ENCODE data around the gene ANKRD39. TPM values are rescaled to one million over a fixed set of nuclear protein-coding genes. Genes with fewer than 3 reads are reported as not detected.

Gene ANKRD39
- total RNA-seq, 2 experiments from 2014 or later: 23.0 to 23.6 TPM

- ChIA-PET CTCF (no interaction called here), POLR2A (no interaction called here)
- intact Hi-C loops (cut with DNase I, micrococcal nuclease): no loop called here
- ATAC-seq (no peak), DNase-seq (no peak)
- Mint-ChIP-seq H3K9me3 (ENCODE audit: low read depth) (no peaks in the 10 kb centered on the region), H3K36me3 (ENCODE audit: low read depth) (peaks cover 28% of the 10 kb centered on the region), H3K27ac (no peak overlapping the region), H3K4me3 (no peak overlapping the region), H3K27me3 (no peaks in the 10 kb centered on the region), H3K4me1 (peaks cover 40% of the 10 kb centered on the region)
Observed at GRCh38 chr2:96822786-96823185, 35.0 kb downstream of the ANKRD39 start.

- ChIA-PET CTCF (interaction anchor here (0.6 to 1.2 kb wide), 4 partner anchors 18 to 40 kb away, joined by 3 to 5 read pairs (median 3); partner anchors contain the start of gene ANKRD39), POLR2A (no interaction called here)
- intact Hi-C loops (cut with DNase I, micrococcal nuclease): no loop called here
- no peaks in the 10 kb centered on the region for H3K9me3 Mint-ChIP-seq (ENCODE audit: low read depth)
- peaks cover 27% of the 10 kb centered on the region for H3K36me3 Mint-ChIP-seq (ENCODE audit: low read depth)
- H3K27me3 Mint-ChIP-seq: no peaks in the 10 kb centered on the region
- H3K4me1 Mint-ChIP-seq: peaks cover 44% of the 10 kb centered on the region
- H3K27ac Mint-ChIP-seq: peak overlapping the region; percentile 20
- no peak for ATAC-seq
- no peak overlapping the region for H3K4me3 Mint-ChIP-seq
- DNase-seq: no peak
Observed at GRCh38 chr2:96821113-96821675, 36.6 kb downstream of the ANKRD39 start.

- intact Hi-C loops (cut with DNase I, micrococcal nuclease): loop anchor here (5.0 kb wide), 4 partner anchors 58 to 828 kb away; partner anchors contain the start of genes ANKRD36C (in 1 of the 2), CNNM4 (in 1 of the 2) and KANSL3 (in 1 of the 2)
- CTCF ChIA-PET: interaction anchor here (0.6 to 0.7 kb wide), 3 partner anchors 14 to 127 kb away, joined by 3 to 4 read pairs (median 3); no protein-coding TSS in a partner anchor
Observed at GRCh38 chr2:96819876-96820511, 37.8 kb downstream of the ANKRD39 start.

GRCh38 chr2:96819128-96819875, 38.5 kb downstream of the ANKRD39 start:
- CTCF ChIA-PET: interaction anchor here (0.7 kb wide), 1 partner anchor 128 kb away, joined by 3 read pairs; no protein-coding TSS in a partner anchor
- no peak for DNase-seq
- peak overlapping the region; percentile 14 for H3K27ac Mint-ChIP-seq
- POLR2A ChIA-PET: no interaction called here
- H3K4me3 Mint-ChIP-seq: no peak overlapping the region
- ATAC-seq: no peak
- H3K4me1 Mint-ChIP-seq: peaks cover 51% of the 10 kb centered on the region
- H3K27me3 Mint-ChIP-seq: no peaks in the 10 kb centered on the region
- intact Hi-C loops (cut with DNase I, micrococcal nuclease): loop anchor here (5.0 kb wide), 4 partner anchors 57 to 827 kb away; partner anchors contain the start of genes ANKRD36C (in 1 of the 2), CNNM4 (in 1 of the 2) and KANSL3 (in 1 of the 2)
- H3K9me3 Mint-ChIP-seq (ENCODE audit: low read depth): no peaks in the 10 kb centered on the region
- peaks cover 16% of the 10 kb centered on the region for H3K36me3 Mint-ChIP-seq (ENCODE audit: low read depth)

More at GRCh38 chr2:96819876-96820511, 37.8 kb downstream of the ANKRD39 start:
- peaks cover 21% of the 10 kb centered on the region for H3K36me3 Mint-ChIP-seq (ENCODE audit: low read depth)
- no peaks in the 10 kb centered on the region for H3K27me3 Mint-ChIP-seq
- ATAC-seq (no peak), DNase-seq (no peak)
- H3K4me3 Mint-ChIP-seq: no peak overlapping the region
- no peaks in the 10 kb centered on the region for H3K9me3 Mint-ChIP-seq (ENCODE audit: low read depth)
- no peak overlapping the region for H3K27ac Mint-ChIP-seq
- POLR2A ChIA-PET: interaction anchor here (0.5 kb wide), 1 partner anchor 154 kb away, joined by 3 read pairs; no protein-coding TSS in a partner anchor
- H3K4me1 Mint-ChIP-seq: peaks cover 49% of the 10 kb centered on the region

- ATAC-seq: no peak
- H3K36me3 Mint-ChIP-seq (ENCODE audit: low read depth): peaks cover 16% of the 10 kb centered on the region
- intact Hi-C loops (cut with DNase I, micrococcal nuclease): loop anchor here (2.0 to 5.0 kb wide), 8 partner anchors 15 to 826 kb away; partner anchors contain the start of genes ANKRD36C (in 1 of the 2), ARID5A (in 1 of the 2), CNNM4 (in 1 of the 2) and KANSL3 (in 1 of the 2)
- POLR2A ChIA-PET: no interaction called here
- DNase-seq: no peak
- H3K4me1 Mint-ChIP-seq: peaks cover 51% of the 10 kb centered on the region
- CTCF ChIA-PET: interaction anchor here (1.4 kb wide), 1 partner anchor 137 kb away, joined by 3 read pairs; no protein-coding TSS in a partner anchor
- peak overlapping the region; percentile 32 for H3K27ac Mint-ChIP-seq
- H3K27me3 Mint-ChIP-seq: no peaks in the 10 kb centered on the region
- H3K9me3 Mint-ChIP-seq (ENCODE audit: low read depth): no peaks in the 10 kb centered on the region
- peak overlapping the region; percentile 79 for H3K4me3 Mint-ChIP-seq
Observed at GRCh38 chr2:96817882-96818281, 39.9 kb downstream of the ANKRD39 start.

- H3K4me1 Mint-ChIP-seq: peaks cover 51% of the 10 kb centered on the region
- ATAC-seq: no peak
- H3K4me3 Mint-ChIP-seq: peak overlapping the region; percentile 79
- peaks cover 16% of the 10 kb centered on the region for H3K36me3 Mint-ChIP-seq (ENCODE audit: low read depth)
- ChIA-PET POLR2A (interaction anchor here (0.8 to 1.7 kb wide), 3 partner anchors 17 to 54 kb away, joined by 3 to 5 read pairs (median 4); partner anchors contain the start of gene ANKRD39), CTCF (interaction anchor here (0.6 to 1.6 kb wide), 10 partner anchors 15 to 138 kb away, joined by 3 to 7 read pairs (median 4); partner anchors contain the start of genes ANKRD39 and CNNM4)
- intact Hi-C loops (cut with DNase I, micrococcal nuclease): loop anchor here (1.0 to 5.0 kb wide), 19 partner anchors 14 to 825 kb away; partner anchors contain the start of genes CNNM4 (in 2 of the 2), KANSL3 (in 2 of the 2), ANKRD36 (in 1 of the 2) and ANKRD36C (in 1 of the 2)
- no peak for DNase-seq
- H3K27me3 Mint-ChIP-seq: no peaks in the 10 kb centered on the region
- H3K9me3 Mint-ChIP-seq (ENCODE audit: low read depth): no peaks in the 10 kb centered on the region
- no peak overlapping the region for H3K27ac Mint-ChIP-seq
Observed at GRCh38 chr2:96816836-96817702, 40.7 kb downstream of the ANKRD39 start.

- intact Hi-C loops (cut with DNase I, micrococcal nuclease): loop anchor here (1.0 to 5.0 kb wide), 19 partner anchors 13 to 824 kb away; partner anchors contain the start of genes CNNM4 (in 2 of the 2), KANSL3 (in 2 of the 2), ANKRD36 (in 1 of the 2) and ANKRD36C (in 1 of the 2)
- CTCF ChIA-PET: interaction anchor here (0.8 to 1.9 kb wide), 12 partner anchors 9 to 166 kb away, joined by 3 to 7 read pairs (median 4); partner anchors contain the start of genes ANKRD39 and CNNM4
- H3K36me3 Mint-ChIP-seq (ENCODE audit: low read depth): peaks cover 16% of the 10 kb centered on the region
- H3K9me3 Mint-ChIP-seq (ENCODE audit: low read depth): no peaks in the 10 kb centered on the region
- ATAC-seq (peak; percentile 93), DNase-seq (peak; percentile 97)
- peak within 1 kb of the TSS; percentile 56 for H3K27ac Mint-ChIP-seq
- POLR2A ChIA-PET: interaction anchor here (0.8 to 1.7 kb wide), 3 partner anchors 16 to 53 kb away, joined by 3 to 5 read pairs (median 4); partner anchors contain the start of gene ANKRD39
- H3K4me3 Mint-ChIP-seq: peak within 1 kb of the TSS; percentile 81
- peaks cover 46% of the 10 kb centered on the region for H3K4me1 Mint-ChIP-seq
- no peaks in the 10 kb centered on the region for H3K27me3 Mint-ChIP-seq
Observed at GRCh38 chr2:96816127-96816835, 41.5 kb downstream of the ANKRD39 start, which contains the start of gene CNNM3. Gene CNNM3, plus strand, starts transcription at chr2:96816268. Its CDS starts 10 bp downstream, at chr2:96816278.

- no peaks in the 10 kb centered on the region for H3K27me3 Mint-ChIP-seq
- ChIA-PET POLR2A (interaction anchor here (0.6 to 1.7 kb wide), 5 partner anchors 9 to 54 kb away, joined by 3 to 5 read pairs (median 3); no protein-coding TSS in a partner anchor), CTCF (interaction anchor here (0.6 to 1.9 kb wide), 12 partner anchors 8 to 297 kb away, joined by 3 to 7 read pairs (median 4); partner anchors contain the start of genes ANKRD36, ANKRD39 and CNNM4)
- DNase-seq: peak; percentile 54
- H3K9me3 Mint-ChIP-seq (ENCODE audit: low read depth): no peaks in the 10 kb centered on the region
- intact Hi-C loops (cut with DNase I, micrococcal nuclease): loop anchor here (1.0 to 5.0 kb wide), 19 partner anchors 13 to 823 kb away; partner anchors contain the start of genes CNNM4 (in 2 of the 2), KANSL3 (in 2 of the 2), ANKRD36 (in 1 of the 2) and ANKRD36C (in 1 of the 2)
- peak overlapping the region; percentile 81 for H3K4me3 Mint-ChIP-seq
- peak; percentile 4 for ATAC-seq
- H3K27ac Mint-ChIP-seq: peak overlapping the region; percentile 56
- peaks cover 16% of the 10 kb centered on the region for H3K36me3 Mint-ChIP-seq (ENCODE audit: low read depth)
- H3K4me1 Mint-ChIP-seq: peaks cover 39% of the 10 kb centered on the region
Observed at GRCh38 chr2:96815326-96816126, 42.3 kb downstream of the ANKRD39 start.

GRCh38 chr2:96813656-96814055, 44.2 kb downstream of the ANKRD39 start:
- ATAC-seq (no peak), DNase-seq (no peak)
- H3K27ac Mint-ChIP-seq: no peak overlapping the region
- no peak overlapping the region for H3K4me3 Mint-ChIP-seq
- H3K36me3 Mint-ChIP-seq (ENCODE audit: low read depth): peaks cover 12% of the 10 kb centered on the region
- intact Hi-C loops (cut with DNase I, micrococcal nuclease): no loop called here
- no peaks in the 10 kb centered on the region for H3K9me3 Mint-ChIP-seq (ENCODE audit: low read depth)
- ChIA-PET CTCF (interaction anchor here (0.9 to 2.1 kb wide), 3 partner anchors 10 to 13 kb away, joined by 4 to 6 read pairs (median 5); no protein-coding TSS in a partner anchor), POLR2A (interaction anchor here (0.6 to 0.7 kb wide), 3 partner anchors 20 to 350 kb away, joined by 3 to 5 read pairs (median 3); no protein-coding TSS in a partner anchor)
- H3K27me3 Mint-ChIP-seq: no peaks in the 10 kb centered on the region
- H3K4me1 Mint-ChIP-seq: peaks cover 20% of the 10 kb centered on the region

Measured in activated CD4-positive, alpha-beta T cell treated with anti-CD3 and anti-CD28 coated beads for 36 hours (primary cell).